ENCODE data around the gene DISC1.

GRCh38 chr1:231883382-231883781, 256.8 kb downstream of the DISC1 start:
- TF ChIP-seq POLR2A (IDR thresholded peaks at IDR 0.05) (no peak), CTCF (IDR thresholded peaks at IDR 0.05) (no peak)
